Hippocampal formation (tissue), 2 donors: ENCODE measurements around the gene TXNDC15.

Experiments used
- DNase-seq, 2 donors: peaks; one replicate each; lab custom pipeline; 2025; lab: John Stamatoyannopoulos, UW

Gene TXNDC15

GRCh38 chr5:134920848-134921575 lies 46.8 kb downstream of the TXNDC15 start:
- no peak for DNase-seq

GRCh38 chr5:134932508-134932907 lies 58.3 kb downstream of the TXNDC15 start:
- no peak for DNase-seq

GRCh38 chr5:134934202-134934601 lies 60.0 kb downstream of the TXNDC15 start:
- DNase-seq: no peak

GRCh38 chr5:134935711-134936602 lies 61.8 kb downstream of the TXNDC15 start:
- no peak for DNase-seq

- DNase-seq: no peak
Measured at GRCh38 chr5:134937526-134937925, 63.4 kb downstream of the TXNDC15 start.

GRCh38 chr5:134938030-134938429 lies 63.9 kb downstream of the TXNDC15 start:
- DNase-seq: no peak

DNA sequence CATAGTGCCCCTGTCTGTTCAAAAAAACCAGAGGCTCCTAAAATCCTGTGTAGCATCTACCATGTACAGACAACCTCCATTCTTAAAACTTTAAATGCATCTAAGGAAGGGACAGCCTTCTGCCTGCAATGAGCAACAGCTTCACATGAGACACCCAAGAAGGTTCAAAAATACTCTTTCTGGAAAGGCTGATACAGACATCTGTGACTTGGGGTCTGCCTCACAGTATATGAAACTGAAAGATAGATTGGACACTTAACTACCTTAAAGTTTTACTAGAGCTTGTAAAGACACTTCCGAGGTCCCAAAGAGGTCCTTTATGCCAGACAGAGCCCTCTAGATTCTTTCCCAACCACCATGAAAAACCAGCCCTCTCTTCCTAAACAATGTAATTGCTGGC lies 65.3 kb downstream of the TXNDC15 start:
- DNase-seq: no peak

GRCh38 chr5:134943547-134943946 lies 69.4 kb downstream of the TXNDC15 start:
- no peak for DNase-seq

- DNase-seq: no peak
Measured at GRCh38 chr5:134944630-134945029, 70.5 kb downstream of the TXNDC15 start.

DNA sequence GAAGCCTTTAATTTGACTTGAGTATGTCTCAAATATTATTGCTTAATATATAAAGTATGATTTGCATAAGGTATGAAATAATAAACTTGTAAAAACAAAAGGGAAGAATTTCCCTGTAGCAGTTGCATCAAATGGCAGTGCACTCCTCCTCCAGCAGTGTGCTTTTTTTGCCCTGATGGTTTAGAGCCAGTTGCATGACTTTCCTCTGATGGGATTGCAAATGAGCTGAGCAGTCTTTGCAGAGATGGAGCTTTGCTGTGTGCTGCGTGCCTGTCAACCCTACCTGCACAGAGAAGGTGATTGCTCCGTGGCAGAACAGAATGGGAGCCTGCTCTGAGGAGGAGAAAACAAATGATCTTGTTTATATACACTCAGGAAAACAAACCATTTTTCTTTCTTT lies 70.9 kb downstream of the TXNDC15 start:
- DNase-seq: no peak

- no peak for DNase-seq
Measured at GRCh38 chr5:134948911-134949310, 74.7 kb downstream of the TXNDC15 start.

GRCh38 chr5:134949316-134949715 lies 75.1 kb downstream of the TXNDC15 start:
- no peak for DNase-seq
